ENCODE results near the gene ACO2.
"Not testable (repeated sequence)": the region's sequence is repeated elsewhere in the genome, so short reads cannot be mapped to it uniquely, and the experiment has no call there.

ACO2 gene

DNA sequence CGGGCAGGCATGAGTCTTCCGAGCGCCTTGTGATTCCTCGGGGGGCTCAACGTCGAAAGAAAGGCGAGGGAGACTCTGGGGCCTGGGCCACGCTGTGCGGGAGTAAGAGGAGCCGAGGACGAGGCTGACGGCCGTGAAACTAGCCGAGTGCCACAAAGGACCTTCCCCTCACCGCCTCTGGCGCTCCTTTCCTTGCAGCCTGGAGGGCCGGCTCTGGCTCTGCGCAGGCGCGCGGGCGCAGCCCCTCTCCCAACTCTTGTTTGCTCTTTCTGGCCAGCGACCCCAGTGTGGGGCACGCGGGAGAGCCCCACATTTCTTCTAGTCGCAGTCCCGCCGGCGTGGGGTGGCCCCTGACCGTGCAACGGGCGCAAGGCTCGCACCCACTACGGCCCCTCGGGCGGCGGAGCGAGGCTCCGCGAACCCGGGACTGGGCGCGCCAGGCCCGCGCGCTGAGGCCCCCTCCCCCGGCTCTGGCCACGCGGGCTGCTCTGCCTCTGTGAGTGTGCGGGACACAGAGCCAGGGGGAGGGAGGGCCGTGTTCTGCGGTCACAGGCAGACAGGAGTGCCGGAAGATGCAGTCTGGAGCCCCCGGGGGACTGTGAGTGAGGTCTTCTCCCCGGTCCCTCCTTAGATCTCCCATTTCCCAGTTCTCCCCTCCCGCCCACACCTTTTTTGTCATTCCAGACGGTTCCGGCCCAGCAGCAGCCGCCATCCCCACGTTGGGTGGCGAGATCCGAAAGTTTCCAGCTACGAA, 21.3 kb upstream of the ACO2 start:
- DNase-seq (ENCODE audit: low read depth in 2 of 3, low spot score in 2 of 3): peak in 2 of 3 experiments; percentile 28 to 50

DNA sequence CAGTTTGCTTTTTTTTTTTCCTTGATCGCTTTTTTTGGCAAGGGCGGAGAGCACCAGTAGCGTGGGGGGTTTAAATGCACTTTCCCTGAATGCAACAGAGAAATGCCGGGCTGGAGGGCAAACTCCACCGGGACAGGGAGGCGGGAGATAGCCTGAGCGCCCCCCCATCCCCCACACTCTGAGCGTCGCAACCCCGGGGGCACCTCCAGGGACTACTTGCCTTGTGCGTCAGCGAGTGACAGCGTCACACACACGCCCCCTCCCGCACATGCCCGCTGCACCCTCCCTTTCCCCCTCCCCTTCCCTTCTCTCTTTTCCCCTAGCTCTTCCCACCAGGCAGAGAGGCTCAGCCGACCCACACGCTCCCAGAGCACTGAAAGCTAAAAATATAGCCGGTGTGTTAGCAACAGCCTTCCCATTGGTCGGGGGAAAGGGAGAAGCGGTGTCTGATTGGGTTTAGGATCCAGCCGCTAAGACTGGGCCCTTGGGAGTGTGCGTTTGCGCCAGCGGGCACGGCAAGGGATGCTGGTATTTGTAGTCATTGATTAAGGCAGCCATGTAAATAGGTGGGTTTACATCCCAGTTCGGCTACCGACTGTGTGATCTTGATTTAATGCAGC, 20.6 kb upstream of the ACO2 start:
- DNase-seq (ENCODE audit: low read depth in 2 of 3, low spot score in 2 of 3): peak; percentile 54 to 77 (median 75)

GRCh38 chr22:41458161-41458728, 10.7 kb upstream of the ACO2 start:
- no peak for DNase-seq (ENCODE audit: low read depth in 2 of 3, low spot score in 2 of 3)

DNA sequence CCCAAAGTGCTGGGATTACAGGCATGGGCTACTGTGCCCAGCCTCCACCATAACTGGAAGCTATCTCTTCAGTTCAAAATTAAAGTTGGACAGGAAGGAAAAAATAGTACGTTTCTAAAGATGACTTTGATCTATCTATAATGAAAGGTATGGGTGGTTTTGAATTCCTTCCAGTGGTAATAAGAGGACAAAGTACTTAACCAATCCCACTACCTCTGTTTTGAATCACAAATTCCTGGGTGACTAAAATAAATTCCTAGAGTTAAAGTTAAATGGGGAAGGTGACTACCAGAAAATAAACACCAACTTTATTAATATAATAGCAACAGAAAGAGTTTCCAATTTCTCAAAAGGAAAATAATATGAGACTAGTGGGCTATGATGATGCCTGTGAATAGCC, 9.5 kb upstream of the ACO2 start:
- no peak for DNase-seq (ENCODE audit: low read depth in 2 of 3, low spot score in 2 of 3)

- DNase-seq (ENCODE audit: low read depth in 2 of 3, low spot score in 2 of 3): not testable (repeated sequence)
Observed at GRCh38 chr22:41460071-41460470, 8.8 kb upstream of the ACO2 start.

DNA sequence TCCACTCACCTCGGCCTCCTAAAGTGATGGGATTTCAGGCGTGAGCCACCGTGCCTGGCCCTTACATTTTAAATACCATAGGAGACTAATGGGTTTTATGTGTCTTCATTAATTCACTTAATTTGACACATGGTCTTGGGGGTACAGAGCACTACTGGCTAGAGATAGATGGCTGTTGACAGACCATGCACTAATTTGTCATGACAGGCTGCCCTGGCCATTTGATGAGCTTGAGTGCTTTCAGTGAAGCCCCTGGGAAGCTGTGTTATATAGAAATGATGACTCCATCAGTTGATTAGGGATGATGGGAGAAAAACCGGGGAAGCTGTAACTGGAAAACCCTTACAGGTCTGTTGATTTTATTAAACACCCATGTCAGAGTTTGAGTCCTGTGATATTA, 7.0 kb upstream of the ACO2 start:
- DNase-seq (ENCODE audit: low read depth in 2 of 3, low spot score in 2 of 3): no peak

GRCh38 chr22:41469218-41469851, 418 bp downstream of the ACO2 start:
- DNase-seq (ENCODE audit: low read depth in 2 of 3, low spot score in 2 of 3): no peak

DNA sequence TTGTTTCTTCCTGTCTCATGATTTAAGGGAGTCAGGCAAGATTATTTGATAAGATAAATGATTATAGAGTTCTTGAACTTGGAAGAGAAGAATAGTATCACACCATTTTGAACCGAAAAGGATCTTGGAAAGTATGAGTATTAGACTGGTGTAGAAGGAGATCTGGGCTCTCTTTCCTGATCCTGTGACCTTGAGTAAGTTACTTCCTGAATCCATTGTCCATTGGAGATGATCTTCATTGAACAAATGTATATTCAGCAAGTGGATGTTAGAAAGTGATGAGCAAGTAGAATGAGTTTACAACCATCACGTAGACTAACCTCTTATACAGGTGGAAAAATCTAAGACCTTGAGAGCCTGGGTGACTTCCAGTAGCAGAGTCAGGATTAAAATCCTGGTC, 2.0 kb downstream of the ACO2 start:
- no peak for DNase-seq (ENCODE audit: low read depth in 2 of 3, low spot score in 2 of 3)

DNA sequence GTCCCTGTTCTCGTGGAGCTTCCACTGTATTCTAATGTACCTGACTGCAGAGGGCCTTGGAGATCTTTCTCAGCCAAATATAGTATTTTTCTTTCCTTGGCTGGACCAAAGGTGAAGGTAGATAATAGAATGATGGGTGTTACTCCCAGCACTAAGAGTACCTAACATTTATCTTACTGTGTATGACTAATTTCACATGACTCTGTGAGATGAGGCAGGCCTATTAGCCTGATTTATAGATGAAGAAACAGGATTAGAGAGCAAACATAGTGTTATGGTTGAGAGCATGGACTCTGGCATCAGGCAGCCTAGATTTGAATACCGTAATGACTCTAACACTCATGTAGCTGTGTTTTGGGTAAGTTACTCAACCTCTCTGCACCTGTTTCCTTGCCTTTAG, 2.7 kb downstream of the ACO2 start:
- DNase-seq (ENCODE audit: low read depth in 2 of 3, low spot score in 2 of 3): no peak

DNA sequence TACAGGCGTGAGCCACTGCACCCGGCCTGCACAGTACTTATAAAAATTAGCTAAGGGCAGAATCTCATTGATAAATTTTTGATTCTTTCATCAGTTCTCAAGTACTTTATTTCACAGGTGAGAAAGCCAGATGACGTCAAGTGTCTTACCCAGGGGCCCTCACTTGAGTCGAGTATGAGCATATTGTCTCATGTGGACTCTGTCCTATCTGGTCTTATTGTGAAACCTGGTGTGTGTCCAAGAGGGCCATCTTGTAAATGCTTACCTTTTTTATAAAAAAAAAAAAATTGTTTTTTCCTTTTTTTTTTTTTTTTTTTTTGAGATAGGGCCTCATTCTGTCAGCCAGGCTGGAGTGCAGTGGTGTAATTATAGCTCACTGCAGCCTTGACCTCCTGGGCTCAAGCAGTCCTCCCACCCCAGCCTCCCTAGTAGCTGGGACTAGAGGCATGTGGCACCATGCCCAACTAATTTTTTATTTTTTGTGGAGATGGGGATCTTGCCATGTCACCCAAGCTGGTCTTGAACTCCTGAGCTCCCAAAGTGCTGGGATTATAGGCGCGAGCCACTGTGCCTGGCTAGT, 6.0 kb downstream of the ACO2 start:
- no peak for DNase-seq (ENCODE audit: low read depth in 2 of 3, low spot score in 2 of 3)

DNA sequence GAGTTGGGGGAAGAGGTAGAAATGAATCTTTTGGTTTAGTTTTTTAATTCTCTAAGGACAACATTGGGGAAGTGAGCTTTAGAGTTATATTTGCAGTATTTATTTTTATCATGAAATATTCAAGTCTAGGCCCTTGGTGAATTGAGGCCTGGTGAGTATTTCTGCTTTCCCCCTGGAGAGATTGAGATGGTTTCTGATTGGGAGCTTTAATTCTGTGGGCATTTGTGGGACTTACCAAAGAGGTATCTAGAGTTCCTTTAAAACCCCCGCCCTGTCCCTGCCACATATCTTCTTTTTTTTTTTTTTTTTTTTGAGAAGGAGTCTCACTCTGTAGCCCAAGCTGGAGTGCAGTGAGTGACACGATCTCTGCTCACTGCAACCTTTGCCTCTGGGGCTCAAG, 9.6 kb downstream of the ACO2 start:
- DNase-seq (ENCODE audit: low read depth in 2 of 3, low spot score in 2 of 3): no peak

- no peak for DNase-seq (ENCODE audit: low read depth in 2 of 3, low spot score in 2 of 3)
Observed at GRCh38 chr22:41478891-41479521, 10.1 kb downstream of the ACO2 start.

- no peak for DNase-seq (ENCODE audit: low read depth in 2 of 3, low spot score in 2 of 3)
Observed at GRCh38 chr22:41479671-41480396, 10.9 kb downstream of the ACO2 start.

DNA sequence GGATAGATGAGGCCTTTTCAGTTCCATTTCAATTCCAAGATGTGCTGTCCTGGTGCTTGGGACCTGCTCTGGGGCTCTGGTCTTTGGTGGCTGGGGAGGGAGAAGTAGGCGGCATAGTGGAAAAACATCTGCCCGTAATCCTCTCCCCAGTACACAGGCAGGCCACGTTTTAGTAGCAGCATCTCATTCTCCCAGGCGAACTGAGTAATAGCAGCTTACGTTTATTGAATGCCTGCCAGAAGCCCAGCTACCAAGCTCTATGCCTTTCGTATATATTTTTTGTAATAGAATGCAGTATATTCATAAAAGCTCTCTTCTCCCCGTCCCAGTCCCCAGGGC, 11.4 kb downstream of the ACO2 start:
- no peak for DNase-seq (ENCODE audit: low read depth in 2 of 3, low spot score in 2 of 3)

GRCh38 chr22:41481131-41481830, 12.4 kb downstream of the ACO2 start:
- no peak for DNase-seq (ENCODE audit: low read depth in 2 of 3, low spot score in 2 of 3)

DNA sequence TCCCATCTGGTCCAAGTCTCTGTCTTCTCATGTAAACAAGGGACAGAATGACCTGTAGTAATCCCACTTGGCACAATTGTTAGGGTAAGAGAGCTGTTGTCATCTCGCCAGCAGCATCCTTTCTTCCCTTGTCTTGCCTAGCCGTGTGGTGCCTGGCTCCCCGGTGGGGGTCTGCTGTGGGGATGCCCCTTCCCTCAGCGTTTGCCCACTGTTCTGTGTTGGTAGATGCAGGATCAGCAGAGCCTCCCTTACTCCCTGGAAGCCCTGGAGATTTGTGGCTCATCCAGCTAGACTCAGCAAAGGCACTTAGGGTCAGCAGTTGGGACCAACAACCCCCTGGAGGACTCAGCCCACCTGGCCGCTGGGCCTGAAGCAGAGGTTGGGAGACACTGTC, 13.0 kb downstream of the ACO2 start:
- DNase-seq (ENCODE audit: low read depth in 2 of 3, low spot score in 2 of 3): no peak

DNA sequence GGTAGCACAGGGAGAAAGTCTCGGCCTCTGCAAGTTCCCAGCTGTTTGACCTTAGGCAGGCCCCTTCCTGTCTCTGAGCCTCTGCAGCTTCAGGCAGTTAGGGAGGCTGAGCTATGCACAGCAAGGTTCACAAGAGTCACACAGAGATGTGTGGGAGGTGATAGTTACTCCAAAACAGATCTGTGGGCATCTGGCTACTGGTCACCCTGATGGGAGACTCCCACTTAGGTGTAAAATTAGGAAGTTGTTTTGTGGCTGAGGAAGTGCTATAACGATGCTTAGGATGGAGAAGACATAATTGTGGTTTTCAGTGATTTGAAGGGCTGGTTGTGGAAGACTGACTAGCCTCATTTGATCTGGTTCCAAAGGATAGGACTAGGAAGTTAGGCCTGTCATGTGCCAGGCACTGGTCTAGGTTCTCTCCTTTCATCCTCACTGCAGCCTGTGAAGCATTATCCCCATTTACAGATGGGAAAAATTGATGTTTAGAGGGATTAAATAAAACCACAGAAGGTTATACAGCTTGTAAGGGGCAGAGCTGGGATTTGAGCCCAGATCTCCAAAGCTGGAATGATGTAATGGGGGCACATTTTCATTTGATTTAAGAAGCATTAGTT, 13.5 kb downstream of the ACO2 start:
- DNase-seq (ENCODE audit: low read depth in 2 of 3, low spot score in 2 of 3): no peak

DNA sequence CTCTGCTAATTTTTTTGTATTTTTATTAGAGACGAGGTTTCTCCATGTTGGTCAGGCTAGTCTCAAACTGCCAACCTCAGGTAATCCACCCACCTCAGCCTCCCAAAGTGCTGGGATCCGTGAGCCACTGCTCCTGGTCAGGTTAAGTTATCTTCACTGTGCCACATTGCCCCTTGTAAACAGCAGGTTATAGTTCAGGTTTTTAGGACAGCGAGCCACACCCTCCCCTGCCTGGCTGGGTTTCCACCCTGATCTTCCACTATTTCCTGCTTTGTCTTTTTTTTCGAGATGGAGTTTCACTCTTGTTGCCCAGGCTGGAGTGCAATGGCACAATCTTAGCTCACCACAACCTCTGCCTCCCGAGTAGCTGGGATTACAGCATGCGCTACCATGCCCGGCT, 16.1 kb downstream of the ACO2 start:
- DNase-seq (ENCODE audit: low read depth in 2 of 3, low spot score in 2 of 3): no peak

DNA sequence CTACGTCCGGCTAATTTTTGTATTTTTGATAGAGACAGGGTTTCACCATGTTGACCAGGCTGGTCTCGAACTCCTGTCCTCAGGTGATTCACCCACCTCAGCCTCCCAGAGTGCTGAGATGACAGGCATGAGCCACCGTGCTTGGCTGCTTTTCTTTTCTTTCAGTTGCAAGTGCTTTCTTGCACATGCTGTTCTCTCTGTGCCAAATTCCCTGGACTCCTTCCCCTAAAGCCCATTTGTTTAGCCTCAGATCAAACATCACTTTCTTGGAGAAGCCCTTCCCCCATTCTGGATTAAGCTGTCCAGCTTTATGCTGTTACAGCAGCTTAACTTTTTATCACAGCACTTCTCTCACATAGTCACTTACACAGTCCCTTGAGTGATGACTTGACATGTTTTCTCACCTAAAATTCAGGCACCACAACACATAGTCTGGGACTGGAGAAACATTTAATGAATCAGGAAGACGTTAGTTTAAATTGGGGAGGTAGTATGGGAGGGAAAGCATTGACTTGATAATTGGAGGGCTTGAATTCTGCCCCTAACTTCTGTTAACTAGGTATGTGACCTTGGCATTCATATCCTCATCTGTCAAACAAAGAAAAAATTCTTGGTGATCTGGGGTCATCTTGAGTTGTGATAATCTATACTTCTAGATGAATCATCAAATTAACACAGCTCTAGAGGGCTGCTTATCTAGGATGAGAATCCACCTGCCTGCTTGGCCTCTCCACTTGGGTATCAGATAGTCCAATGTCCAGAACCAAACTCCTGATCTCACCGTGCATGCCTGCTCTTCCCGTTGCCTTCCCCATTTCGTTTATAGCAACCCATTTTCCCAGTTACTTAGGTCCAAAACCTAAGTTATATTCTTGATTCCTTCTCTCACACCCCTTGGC, 18.4 kb downstream of the ACO2 start:
- no peak for DNase-seq (ENCODE audit: low read depth in 2 of 3, low spot score in 2 of 3)

Data from activated CD8-positive, alpha-beta memory T cell treated with anti-CD3 and anti-CD28 coated beads for 48 hours (primary cell).